ENCODE results near the gene GARIN6. TPM values are rescaled to one million over a fixed set of nuclear protein-coding genes. Genes with fewer than 3 reads are reported as not detected.
"Not testable (repeated sequence)": the region's sequence is repeated elsewhere in the genome, so short reads cannot be mapped to it uniquely, and the experiment has no call there.

Gene GARIN6
- not detected for total RNA-seq

DNA sequence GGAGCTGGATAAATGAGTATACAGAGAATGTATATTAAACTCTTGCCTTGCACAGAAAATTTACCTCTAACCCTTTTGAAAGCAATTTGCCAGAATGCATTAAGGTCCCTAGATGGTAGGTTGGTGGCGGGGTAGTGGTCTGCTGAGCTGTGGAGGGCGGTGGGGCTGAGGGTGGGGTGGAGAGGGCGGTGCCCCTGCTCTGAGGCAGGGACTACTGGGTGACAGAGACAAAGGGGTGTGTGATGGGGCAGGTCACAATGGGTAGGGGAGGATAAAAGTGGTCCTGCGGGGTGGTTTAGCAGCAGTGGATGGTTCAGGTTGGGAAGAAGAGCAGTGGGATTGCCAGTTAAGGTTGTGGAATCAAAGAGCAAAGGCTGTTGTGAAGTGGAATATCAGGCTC lies at the start of gene GARIN6:
TSS of gene GARIN6 (plus strand) at position 301 of the 400 bp plus-strand sequence. CDS start 422 bp downstream, outside the sequence.
- Mint-ChIP-seq H3K4me3 (no peak within 1 kb of the TSS), H3K36me3 (no peaks in the 10 kb centered on the region), H3K9me3 (ENCODE audit: low read depth) (peaks cover 7% of the 10 kb centered on the region), H3K27me3 (no peaks in the 10 kb centered on the region), H3K4me1 (no peaks in the 10 kb centered on the region), H3K27ac (no peak within 1 kb of the TSS)
- ATAC-seq, result no peak
- no peak for DNase-seq
- CTCF ChIA-PET, result no interaction called here

GRCh38 chr12:99598785-99599184 lies 48.8 kb upstream of the GARIN6 start:
- CTCF ChIA-PET, result no interaction called here
- H3K9me3 Mint-ChIP-seq (ENCODE audit: low read depth), result peaks cover 2% of the 10 kb centered on the region
- H3K27ac Mint-ChIP-seq, result no peak overlapping the region
- no peaks in the 10 kb centered on the region for H3K27me3 Mint-ChIP-seq
- ATAC-seq (no peak), DNase-seq (no peak)
- H3K4me3 Mint-ChIP-seq, result no peak overlapping the region
- H3K36me3 Mint-ChIP-seq, result no peaks in the 10 kb centered on the region
- no peaks in the 10 kb centered on the region for H3K4me1 Mint-ChIP-seq

DNA sequence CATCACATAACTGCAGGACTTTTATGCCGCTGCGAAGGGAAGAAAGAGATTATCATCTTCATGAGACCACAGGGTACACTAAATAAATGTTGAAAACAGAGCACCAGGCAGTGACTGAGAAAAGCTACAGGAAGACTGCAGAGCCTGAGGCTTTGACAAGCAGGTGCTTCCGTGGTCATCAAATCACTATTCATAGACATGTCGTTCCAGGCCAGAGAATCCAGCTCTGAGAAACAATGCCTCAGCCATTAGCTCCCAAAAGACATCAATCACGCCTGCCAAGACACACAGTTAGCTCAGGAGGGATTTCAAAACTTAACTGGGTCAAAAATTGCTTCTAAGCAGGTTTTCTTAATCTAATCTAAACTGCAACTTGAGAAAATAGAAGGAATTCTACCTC lies 47.2 kb upstream of the GARIN6 start:
- CTCF ChIA-PET, result no interaction called here
- no peak for ATAC-seq
- Mint-ChIP-seq H3K4me1 (no peaks in the 10 kb centered on the region), H3K4me3 (no peak overlapping the region), H3K9me3 (ENCODE audit: low read depth) (peaks cover 2% of the 10 kb centered on the region), H3K27ac (no peak overlapping the region), H3K36me3 (no peaks in the 10 kb centered on the region), H3K27me3 (no peaks in the 10 kb centered on the region)
- DNase-seq, result no peak

DNA sequence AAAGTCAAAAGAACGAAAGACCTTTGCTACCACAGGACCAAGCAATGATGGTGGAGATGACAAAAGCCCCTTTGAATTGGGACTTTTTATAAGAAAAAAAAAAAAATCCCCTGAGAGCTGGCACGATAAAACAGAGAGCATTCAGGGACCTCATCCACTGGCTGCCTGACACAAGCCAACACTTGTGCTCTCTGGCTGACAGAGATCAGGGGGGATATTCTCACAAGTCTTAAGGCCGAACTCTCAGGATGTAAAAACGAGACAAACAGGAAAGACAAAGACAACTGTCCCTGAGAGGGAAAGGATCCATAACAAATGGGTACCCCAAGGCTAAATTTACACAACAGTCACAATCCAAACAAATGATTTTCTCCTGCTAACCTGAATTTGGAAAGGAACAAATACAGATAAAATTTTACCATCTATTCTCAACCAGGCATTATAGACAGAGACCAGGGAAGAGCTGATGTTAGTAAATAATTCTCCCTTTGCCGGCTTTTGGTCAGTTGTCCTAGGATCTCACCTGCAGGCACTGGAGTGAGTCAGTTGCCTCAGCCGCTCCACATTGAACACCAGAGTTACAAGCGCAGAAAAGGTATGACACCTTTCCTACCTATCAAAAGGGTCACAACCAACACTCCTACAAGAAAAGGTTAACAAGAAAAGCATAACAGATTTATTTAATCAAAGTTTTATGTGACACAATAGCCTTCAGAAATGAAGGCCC lies 37.9 kb upstream of the GARIN6 start:
- H3K27ac Mint-ChIP-seq, result no peak overlapping the region
- CTCF ChIA-PET, result no interaction called here
- no peak overlapping the region for H3K4me3 Mint-ChIP-seq
- H3K4me1 Mint-ChIP-seq, result no peaks in the 10 kb centered on the region
- no peaks in the 10 kb centered on the region for H3K36me3 Mint-ChIP-seq
- no peak for ATAC-seq
- no peak for DNase-seq
- no peaks in the 10 kb centered on the region for H3K27me3 Mint-ChIP-seq
- H3K9me3 Mint-ChIP-seq (ENCODE audit: low read depth), result peaks cover 2% of the 10 kb centered on the region

GRCh38 chr12:99611117-99611516 lies 36.4 kb upstream of the GARIN6 start:
- H3K27ac Mint-ChIP-seq, result no peak overlapping the region

GRCh38 chr12:99611599-99611998 lies 36.0 kb upstream of the GARIN6 start:
- no peak for DNase-seq
- Mint-ChIP-seq H3K4me1 (no peaks in the 10 kb centered on the region), H3K36me3 (no peaks in the 10 kb centered on the region), H3K9me3 (ENCODE audit: low read depth) (peaks cover 2% of the 10 kb centered on the region), H3K4me3 (no peak overlapping the region), H3K27ac (no peak overlapping the region), H3K27me3 (no peaks in the 10 kb centered on the region)
- CTCF ChIA-PET, result no interaction called here
- no peak for ATAC-seq

More at GRCh38 chr12:99611117-99611516, 36.4 kb upstream of the GARIN6 start:
- Mint-ChIP-seq H3K27me3 (no peaks in the 10 kb centered on the region), H3K9me3 (ENCODE audit: low read depth) (peaks cover 2% of the 10 kb centered on the region), H3K4me1 (no peaks in the 10 kb centered on the region), H3K36me3 (no peaks in the 10 kb centered on the region), H3K4me3 (no peak overlapping the region)
- DNase-seq (no peak), ATAC-seq (no peak)
- CTCF ChIA-PET, result no interaction called here

- Mint-ChIP-seq H3K9me3 (ENCODE audit: low read depth) (no peaks in the 10 kb centered on the region), H3K27me3 (no peaks in the 10 kb centered on the region), H3K36me3 (no peaks in the 10 kb centered on the region), H3K4me3 (no peak overlapping the region), H3K4me1 (no peaks in the 10 kb centered on the region), H3K27ac (no peak overlapping the region)
- CTCF ChIA-PET, result no interaction called here
- no peak for DNase-seq
- ATAC-seq, result no peak
Observed at GRCh38 chr12:99618657-99619056, 28.9 kb upstream of the GARIN6 start.

- Mint-ChIP-seq H3K9me3 (ENCODE audit: low read depth) (no peaks in the 10 kb centered on the region), H3K4me1 (no peaks in the 10 kb centered on the region), H3K4me3 (no peak overlapping the region), H3K36me3 (no peaks in the 10 kb centered on the region), H3K27ac (no peak overlapping the region), H3K27me3 (no peaks in the 10 kb centered on the region)
- DNase-seq, result peak; percentile 42
- ATAC-seq, result peak; percentile 63
- CTCF ChIA-PET, result interaction anchor here (1.1 kb wide), 1 partner anchor 40 kb away, joined by 3 read pairs; no protein-coding TSS in a partner anchor
Observed at GRCh38 chr12:99619389-99620158, 28.0 kb upstream of the GARIN6 start.

- CTCF ChIA-PET, result interaction anchor here (1.1 kb wide), 1 partner anchor 41 kb away, joined by 3 read pairs; no protein-coding TSS in a partner anchor
- no peak for DNase-seq
- H3K4me1 Mint-ChIP-seq, result no peaks in the 10 kb centered on the region
- no peaks in the 10 kb centered on the region for H3K9me3 Mint-ChIP-seq (ENCODE audit: low read depth)
- no peaks in the 10 kb centered on the region for H3K27me3 Mint-ChIP-seq
- no peak overlapping the region for H3K4me3 Mint-ChIP-seq
- no peaks in the 10 kb centered on the region for H3K36me3 Mint-ChIP-seq
- no peak for ATAC-seq
- H3K27ac Mint-ChIP-seq, result no peak overlapping the region
Observed at GRCh38 chr12:99620159-99620479, 27.4 kb upstream of the GARIN6 start.

DNA sequence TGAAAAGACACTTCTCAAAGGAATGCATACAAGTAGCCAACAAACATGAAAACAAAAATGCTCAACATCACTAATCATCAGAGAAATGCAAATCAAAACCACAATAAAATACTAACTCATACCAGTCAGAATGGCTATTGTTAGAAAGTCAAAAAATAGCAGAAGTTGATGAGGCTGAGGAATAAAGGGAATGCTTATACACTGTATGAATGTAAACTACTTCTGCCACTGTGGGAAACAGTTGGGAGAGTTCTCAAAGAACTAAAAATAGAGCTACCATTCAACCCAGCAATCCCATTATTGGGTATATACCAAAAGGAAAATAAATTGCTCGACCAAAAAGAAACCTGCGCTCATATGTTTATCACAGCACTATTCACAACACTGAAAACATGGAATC lies 23.0 kb upstream of the GARIN6 start:
- DNase-seq; H3K36me3 Mint-ChIP-seq; H3K9me3 Mint-ChIP-seq (ENCODE audit: low read depth); ATAC-seq; H3K27ac Mint-ChIP-seq; CTCF ChIA-PET; H3K27me3 Mint-ChIP-seq; H3K4me1 Mint-ChIP-seq; H3K4me3 Mint-ChIP-seq: not testable (repeated sequence)

GRCh38 chr12:99627459-99627858 lies 20.1 kb upstream of the GARIN6 start:
- no peaks in the 10 kb centered on the region for H3K4me1 Mint-ChIP-seq
- peaks cover 3% of the 10 kb centered on the region for H3K9me3 Mint-ChIP-seq (ENCODE audit: low read depth)
- no peak overlapping the region for H3K4me3 Mint-ChIP-seq
- CTCF ChIA-PET, result no interaction called here
- H3K27ac Mint-ChIP-seq, result no peak overlapping the region
- no peak for DNase-seq
- H3K27me3 Mint-ChIP-seq, result no peaks in the 10 kb centered on the region
- ATAC-seq, result no peak
- H3K36me3 Mint-ChIP-seq, result no peaks in the 10 kb centered on the region

DNA sequence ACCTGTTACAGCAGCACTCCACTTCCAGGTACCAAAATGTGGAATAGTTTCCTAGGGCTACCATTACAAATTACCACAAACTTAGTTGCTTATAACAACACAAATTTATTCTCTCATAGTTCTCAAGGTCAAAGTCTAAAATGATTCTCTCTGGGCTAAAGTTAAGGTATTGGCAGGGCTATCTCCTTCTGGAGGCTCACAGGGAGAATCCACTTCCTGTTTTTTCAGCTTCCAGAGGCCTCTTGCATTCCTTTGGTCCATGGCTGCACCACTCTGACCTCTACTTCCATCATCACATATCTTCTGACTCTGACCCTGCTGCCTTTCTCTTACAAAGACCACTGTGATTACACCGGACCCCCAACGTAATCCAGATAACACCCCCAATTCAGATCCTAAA lies 2.9 kb upstream of the GARIN6 start:
- Mint-ChIP-seq H3K4me1 (no peaks in the 10 kb centered on the region), H3K27me3 (no peaks in the 10 kb centered on the region), H3K27ac (no peak overlapping the region), H3K36me3 (no peaks in the 10 kb centered on the region), H3K9me3 (ENCODE audit: low read depth) (peaks cover 7% of the 10 kb centered on the region), H3K4me3 (no peak overlapping the region)
- ATAC-seq (no peak), DNase-seq (no peak)
- CTCF ChIA-PET, result no interaction called here

- no peak overlapping the region for H3K27ac Mint-ChIP-seq
- CTCF ChIA-PET, result no interaction called here
- no peaks in the 10 kb centered on the region for H3K27me3 Mint-ChIP-seq
- peaks cover 2% of the 10 kb centered on the region for H3K9me3 Mint-ChIP-seq (ENCODE audit: low read depth)
- no peaks in the 10 kb centered on the region for H3K4me1 Mint-ChIP-seq
- no peaks in the 10 kb centered on the region for H3K36me3 Mint-ChIP-seq
- no peak overlapping the region for H3K4me3 Mint-ChIP-seq
- no peak for ATAC-seq
- DNase-seq, result no peak
Observed at GRCh38 chr12:99648183-99648582, 630 bp downstream of the GARIN6 start.

GRCh38 chr12:99649551-99649950 lies 2.0 kb downstream of the GARIN6 start:
- Mint-ChIP-seq H3K9me3 (ENCODE audit: low read depth) (peaks cover 2% of the 10 kb centered on the region), H3K27me3 (no peaks in the 10 kb centered on the region), H3K4me1 (no peaks in the 10 kb centered on the region), H3K36me3 (no peaks in the 10 kb centered on the region), H3K4me3 (no peak overlapping the region), H3K27ac (no peak overlapping the region)
- DNase-seq (no peak), ATAC-seq (no peak)
- CTCF ChIA-PET, result no interaction called here

All from activated CD8-positive, alpha-beta memory T cell treated with anti-CD3 and anti-CD28 coated beads, Interleukin-2, amount 10 ng/mL, durations not matched to agents 7 days and 5 days (primary cell).